Epithelial cell of proximal tubule (primary cell): ENCODE measurements around the gene STAP1. TPM values are rescaled to one million over a fixed set of nuclear protein-coding genes. Genes with fewer than 3 reads are reported as not detected.
"Not testable (repeated sequence)": the region's sequence is repeated elsewhere in the genome, so short reads cannot be mapped to it uniquely, and the experiment has no call there.

ENCODE experiments used
- DNase-seq: peaks from one replicate; pipeline ENCODE4 v3.0.0-alpha.2; 2011; ENCODE audit warnings: low read depth
- H3K4me3 ChIP-seq: 2 replicates; pipeline ENCODE4 v1.5.1; 2011; ENCODE audit warnings: low read depth, mild to moderate bottlenecking, low read length
- CTCF ChIP-seq: conservative IDR thresholded peaks from 2 replicates; pipeline ENCODE4 v1.5.1; 2012; ENCODE audit warnings: low read depth, mild to moderate bottlenecking, low read length
- total RNA-seq: library from RNA; depleted of rRNA; stranded (reverse); fragments of >200 nt; gene quantifications from 2 replicates; pipeline ENCODE4 v1.2.3, GENCODE V29; 2015

STAP1 gene
- total RNA-seq, 1 donor from 2014 or later = not detected

GRCh38 chr4:67546004-67546356, 12.5 kb upstream of the STAP1 start:
- peak overlapping the region; percentile 86 for H3K4me3 ChIP-seq
- DNase-seq = no peak
- TF ChIP-seq CTCF = no peak

- no peak overlapping the region for H3K4me3 ChIP-seq
- no peak for DNase-seq
- no peak for TF ChIP-seq CTCF
These were observed 11.6 kb upstream of the STAP1 start for GRCh38 chr4:67546971-67547370.

GRCh38 chr4:67549123-67549522, 9.4 kb upstream of the STAP1 start:
- H3K4me3 ChIP-seq = no peak overlapping the region
- TF ChIP-seq CTCF = peak; percentile 50
- DNase-seq = no peak

- no peak for TF ChIP-seq CTCF
- H3K4me3 ChIP-seq = no peak overlapping the region
- DNase-seq = no peak
These were observed 8.1 kb upstream of the STAP1 start for GRCh38 chr4:67550451-67550850.

GRCh38 chr4:67550857-67551256, 7.7 kb upstream of the STAP1 start:
- TF ChIP-seq CTCF = no peak
- DNase-seq = no peak
- no peak overlapping the region for H3K4me3 ChIP-seq

- not testable (repeated sequence) for DNase-seq, H3K4me3 ChIP-seq
These were observed 6.3 kb upstream of the STAP1 start for GRCh38 chr4:67552146-67552792.

- no peak overlapping the region for H3K4me3 ChIP-seq
- TF ChIP-seq CTCF = no peak
- DNase-seq = no peak
These were observed 4.4 kb upstream of the STAP1 start for GRCh38 chr4:67554096-67554495.
